Activated CD4-positive, CD25-positive, alpha-beta regulatory T cell treated with anti-CD3 and anti-CD28 coated beads, Interleukin-2, amount 50 U/mL, for 72 hours (primary cell): ENCODE data around the gene EIF2D.
A peak's percentile ranks its signal among the peaks of the same experiment; 100 is the strongest.

Experiments used
- DNase-seq: peaks from one replicate; pipeline ENCODE4 v3.0.0; 2021

The EIF2D gene

GRCh38 chr1:206568779-206569352, 43.4 kb downstream of the EIF2D start:
- no peak for DNase-seq

GRCh38 chr1:206568256-206568655, 44.0 kb downstream of the EIF2D start:
- DNase-seq, result no peak

- no peak for DNase-seq
Observed at GRCh38 chr1:206566999-206567398, 45.3 kb downstream of the EIF2D start.

GRCh38 chr1:206565995-206566394, 46.3 kb downstream of the EIF2D start:
- no peak for DNase-seq

GRCh38 chr1:206563367-206564207, 48.7 kb downstream of the EIF2D start:
- DNase-seq, result no peak

GRCh38 chr1:206560007-206560716, 52.1 kb downstream of the EIF2D start:
- DNase-seq, result no peak

- no peak for DNase-seq
Observed at GRCh38 chr1:206559672-206559995, 52.6 kb downstream of the EIF2D start.

GRCh38 chr1:206558794-206559671, 53.2 kb downstream of the EIF2D start:
- DNase-seq, result no peak

- DNase-seq, result no peak
Observed at GRCh38 chr1:206557636-206558473, 54.4 kb downstream of the EIF2D start.

- peak; percentile 84 for DNase-seq
Observed at GRCh38 chr1:206556750-206557635, 55.3 kb downstream of the EIF2D start.

GRCh38 chr1:206556047-206556749, 56.1 kb downstream of the EIF2D start:
- no peak for DNase-seq

GRCh38 chr1:206555473-206555935, 56.8 kb downstream of the EIF2D start:
- DNase-seq, result peak; percentile 57

GRCh38 chr1:206554701-206555472, 57.4 kb downstream of the EIF2D start:
- DNase-seq, result no peak

- no peak for DNase-seq
Observed at GRCh38 chr1:206554211-206554610, 58.1 kb downstream of the EIF2D start.

GRCh38 chr1:206551986-206552326, 60.3 kb downstream of the EIF2D start:
- DNase-seq, result peak; percentile 68

- no peak for DNase-seq
Observed at GRCh38 chr1:206551296-206551985, 60.8 kb downstream of the EIF2D start.

GRCh38 chr1:206550446-206550845, 61.8 kb downstream of the EIF2D start:
- DNase-seq, result no peak

GRCh38 chr1:206547104-206547503, 65.2 kb downstream of the EIF2D start:
- no peak for DNase-seq

GRCh38 chr1:206545351-206545750, 66.9 kb downstream of the EIF2D start:
- DNase-seq, result no peak
